Endometrial microvascular endothelial cells (primary cell): ENCODE data around the gene TAS2R40. TPM values are rescaled to one million over a fixed set of nuclear protein-coding genes. Genes with fewer than 3 reads are reported as not detected.

Experiments
- in situ Hi-C: cut with HindIII; loops from 2 replicates; pipeline ENCODE4 v1.10.0; 2017; ENCODE audit warnings: low sequenced_read_pairs, low pct_unique_long_range_greater_than_20kb; ENCODE audit errors: inconsistent ontology term
- total RNA-seq: library from RNA; depleted of rRNA; stranded (reverse); fragments of >200 nt; gene quantifications from one replicate; pipeline ENCODE4 v1.2.3, GENCODE V29; 2015; ENCODE audit errors: inconsistent ontology term

Gene TAS2R40
- total RNA-seq, 1 donor from 2014 or later, result not detected

- in situ Hi-C loops, result no loop called here
These were observed 47.4 kb downstream of the TAS2R40 start for GRCh38 chr7:143269251-143269650.

GRCh38 chr7:143271240-143271639 is 49.4 kb downstream of the TAS2R40 start:
- in situ Hi-C loops, result no loop called here

Other genes with a start within 250 kb of the TAS2R40 start
- not detected for gene OR9A2, start 194.9 kb upstream of the TAS2R40 start, total RNA-seq
- gene OR6V1, start 169.7 kb upstream of the TAS2R40 start, total RNA-seq, result not detected
- gene PIP, start 90.0 kb upstream of the TAS2R40 start, total RNA-seq, result not detected
- gene TAS2R39, start 38.6 kb upstream of the TAS2R40 start, total RNA-seq, result not detected
- 212 TPM for gene GSTK1, start 41.4 kb downstream of the TAS2R40 start, total RNA-seq
- not detected for gene TMEM139, start 62.9 kb downstream of the TAS2R40 start, total RNA-seq
- 18.4 TPM for gene CASP2, start 66.3 kb downstream of the TAS2R40 start, total RNA-seq
- gene CLCN1, start 94.1 kb downstream of the TAS2R40 start, total RNA-seq, result not detected
- gene FAM131B, start 140.7 kb downstream of the TAS2R40 start, total RNA-seq, result 1.7 TPM
- gene ZYX, start 159.3 kb downstream of the TAS2R40 start, total RNA-seq, result 485 TPM
- gene EPHA1, start 186.8 kb downstream of the TAS2R40 start, total RNA-seq, result 0.28 TPM
- not detected for gene TAS2R60, start 221.4 kb downstream of the TAS2R40 start, total RNA-seq